Stomach smooth muscle (tissue), 2 donors: Measurements from ENCODE around the gene KLF9.

Source experiments
- H3K27ac ChIP-seq: one replicate; pipeline ENCODE4 v1.7.0; 2013; ENCODE audit warnings: mild to moderate bottlenecking, low read length, inconsistent platforms
- H3K27me3 ChIP-seq, 2 donors: one replicate each; pipeline ENCODE4 v1.7.0; 2013; ENCODE audit warnings: low read length in 2 of 2; ENCODE audit not compliant: insufficient read depth in 2 of 2, control insufficient read depth in 1 of 2
- H3K36me3 ChIP-seq, 2 donors: one replicate each; pipeline ENCODE4 v1.7.0; 2013; ENCODE audit warnings: low read length in 2 of 2; ENCODE audit not compliant: control insufficient read depth in 2 of 2, insufficient read depth in 2 of 2
- H3K4me1 ChIP-seq: one replicate; pipeline ENCODE4 v1.7.0; 2013; ENCODE audit warnings: low read length; ENCODE audit not compliant: control insufficient read depth, insufficient read depth
- H3K4me3 ChIP-seq, 2 donors: one replicate each; pipeline ENCODE4 v1.7.0; 2013; ENCODE audit warnings: low read length in 2 of 2
- H3K9ac ChIP-seq, 2 donors: one replicate each; pipeline ENCODE4 v1.7.0; 2013; ENCODE audit warnings: low read length in 2 of 2, mild to moderate bottlenecking in 1 of 2
- H3K9me3 ChIP-seq, 2 donors: one replicate each; pipeline ENCODE4 v1.7.0; 2013; ENCODE audit warnings: low read length in 2 of 2; ENCODE audit not compliant: control insufficient read depth in 2 of 2
- donor health status: healthy.
- donor health status: Pancreatic carcinoma.

The KLF9 gene

GRCh38 chr9:70413799-70414775 lies at the start of gene KLF9:
TSS of gene KLF9 (minus strand) at chr9:70414657. CDS start at chr9:70413363, 1,294 bp downstream.
- Histone ChIP-seq H3K36me3 (no peaks in the 10 kb centered on the region), H3K27ac (peak within 1 kb of the TSS; percentile 100), H3K4me1 (peaks cover 44% of the 10 kb centered on the region), H3K27me3 (no peaks in the 10 kb centered on the region), H3K9me3 (no peaks in the 10 kb centered on the region), H3K4me3 (peak within 1 kb of the TSS; percentile 78 to 100), H3K9ac (peak within 1 kb of the TSS; percentile 100)

- H3K4me3 ChIP-seq: no peak overlapping the region
These were observed 49.4 kb upstream of the KLF9 start for GRCh38 chr9:70463877-70464276.

GRCh38 chr9:70462300-70462699 lies 47.8 kb upstream of the KLF9 start:
- Histone ChIP-seq H3K27me3 (no peaks in the 10 kb centered on the region), H3K27ac (no peak overlapping the region), H3K9ac (no peak overlapping the region), H3K4me1 (peaks cover 5% of the 10 kb centered on the region), H3K9me3 (no peaks in the 10 kb centered on the region), H3K4me3 (no peak overlapping the region), H3K36me3 (no peaks in the 10 kb centered on the region)

More at GRCh38 chr9:70463877-70464276, 49.4 kb upstream of the KLF9 start:
- Histone ChIP-seq H3K9ac (no peak overlapping the region), H3K4me1 (peaks cover 10% of the 10 kb centered on the region), H3K27me3 (no peaks in the 10 kb centered on the region), H3K36me3 (no peaks in the 10 kb centered on the region), H3K27ac (no peak overlapping the region), H3K9me3 (no peaks in the 10 kb centered on the region)

- H3K4me1 ChIP-seq: peaks cover 9% of the 10 kb centered on the region
- no peaks in the 10 kb centered on the region for H3K9me3 ChIP-seq
- no peak overlapping the region for H3K27ac ChIP-seq
- H3K4me3 ChIP-seq: no peak overlapping the region
- no peaks in the 10 kb centered on the region for H3K27me3 ChIP-seq
- no peak overlapping the region for H3K9ac ChIP-seq
- no peaks in the 10 kb centered on the region for H3K36me3 ChIP-seq
These were observed 42.8 kb upstream of the KLF9 start for GRCh38 chr9:70457235-70457634.

GRCh38 chr9:70455993-70456704 lies 41.7 kb upstream of the KLF9 start:
- Histone ChIP-seq H3K4me3 (peak overlapping the region in 1 of 2 donors; percentile 44), H3K4me1 (peaks cover 9% of the 10 kb centered on the region), H3K27ac (peak overlapping the region; percentile 41), H3K36me3 (no peaks in the 10 kb centered on the region), H3K9me3 (no peaks in the 10 kb centered on the region), H3K27me3 (no peaks in the 10 kb centered on the region), H3K9ac (no peak overlapping the region)

GRCh38 chr9:70452365-70452764 lies 37.9 kb upstream of the KLF9 start:
- Histone ChIP-seq H3K36me3 (no peaks in the 10 kb centered on the region), H3K9ac (no peak overlapping the region), H3K27me3 (no peaks in the 10 kb centered on the region), H3K4me1 (peaks cover 9% of the 10 kb centered on the region), H3K9me3 (no peaks in the 10 kb centered on the region), H3K4me3 (no peak overlapping the region), H3K27ac (no peak overlapping the region)

GRCh38 chr9:70451765-70452164 lies 37.3 kb upstream of the KLF9 start:
- H3K36me3 ChIP-seq: no peaks in the 10 kb centered on the region
- H3K27me3 ChIP-seq: no peaks in the 10 kb centered on the region
- peaks cover 9% of the 10 kb centered on the region for H3K4me1 ChIP-seq
- H3K9ac ChIP-seq: no peak overlapping the region
- no peaks in the 10 kb centered on the region for H3K9me3 ChIP-seq
- no peak overlapping the region for H3K4me3 ChIP-seq
- H3K27ac ChIP-seq: no peak overlapping the region

- Histone ChIP-seq H3K4me3 (no peak overlapping the region), H3K4me1 (peaks cover under 1% of the 10 kb centered on the region), H3K36me3 (no peaks in the 10 kb centered on the region), H3K9ac (no peak overlapping the region), H3K9me3 (no peaks in the 10 kb centered on the region), H3K27me3 (no peaks in the 10 kb centered on the region), H3K27ac (no peak overlapping the region)
These were observed 36.3 kb upstream of the KLF9 start for GRCh38 chr9:70450738-70451137.

- no peaks in the 10 kb centered on the region for H3K36me3 ChIP-seq
- no peaks in the 10 kb centered on the region for H3K4me1 ChIP-seq
- no peak overlapping the region for H3K9ac ChIP-seq
- no peak overlapping the region for H3K27ac ChIP-seq
- no peak overlapping the region for H3K4me3 ChIP-seq
- no peaks in the 10 kb centered on the region for H3K27me3 ChIP-seq
- H3K9me3 ChIP-seq: no peaks in the 10 kb centered on the region
These were observed 35.0 kb upstream of the KLF9 start for GRCh38 chr9:70449461-70449860.

- Histone ChIP-seq H3K27ac (no peak overlapping the region), H3K36me3 (no peaks in the 10 kb centered on the region), H3K9ac (no peak overlapping the region), H3K4me3 (no peak overlapping the region), H3K4me1 (no peaks in the 10 kb centered on the region), H3K27me3 (no peaks in the 10 kb centered on the region), H3K9me3 (no peaks in the 10 kb centered on the region)
These were observed 34.5 kb upstream of the KLF9 start for GRCh38 chr9:70448919-70449318.
